Testis (tissue), 2 donors: Measurements from ENCODE around the gene RSAD1.

Source experiments
- POLR2A ChIP-seq: fragments of 450-650 bp; IDR thresholded peaks from one replicate; pipeline ENCODE4 v1.6.1; 2017; ENCODE audit warnings: antibody characterized with exemption, mild to moderate bottlenecking, moderate library complexity
- TF ChIP-seq, protein P1 (sequence below), 3 experiments: fragments of 450-650 bp in 2 of 3; fragments of 200-600 bp in 1 of 3; sonication (generic) in 1 of 3; IDR thresholded peaks; one replicate each; pipeline ENCODE4 v1.5.1; 2016 to 2019; ENCODE audit warnings: antibody characterized with exemption in 3 of 3, mild to moderate bottlenecking in 2 of 3, moderate library complexity in 1 of 3

DNA sequence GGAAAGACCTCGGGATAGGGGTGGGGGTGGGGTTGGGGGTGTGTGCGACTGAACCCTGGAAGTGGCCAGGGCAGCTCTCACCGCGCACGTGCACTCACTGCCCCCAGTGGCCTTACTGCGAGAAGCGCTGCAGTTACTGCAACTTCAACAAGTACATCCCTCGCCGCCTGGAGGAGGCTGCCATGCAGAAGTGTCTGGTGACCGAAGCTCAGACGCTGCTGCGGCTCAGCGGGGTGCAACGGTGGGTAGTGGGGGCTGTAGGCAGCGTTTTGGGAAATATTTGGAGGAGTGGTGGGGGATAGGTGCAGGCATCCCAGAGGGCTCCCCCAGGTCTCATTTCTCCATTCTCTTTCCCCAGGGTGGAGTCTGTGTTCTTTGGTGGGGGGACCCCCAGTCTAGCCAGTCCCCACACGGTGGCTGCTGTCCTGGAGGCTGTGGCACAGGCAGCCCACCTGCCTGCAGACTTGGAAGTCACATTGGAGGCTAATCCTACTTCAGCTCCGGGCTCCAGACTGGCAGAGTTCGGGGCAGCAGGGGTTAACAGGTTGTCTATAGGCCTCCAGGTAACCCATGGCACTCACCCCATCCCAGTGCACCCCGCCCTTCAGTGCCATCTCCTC is 972 bp downstream of the RSAD1 start:
- TF ChIP-seq, protein P1, sequence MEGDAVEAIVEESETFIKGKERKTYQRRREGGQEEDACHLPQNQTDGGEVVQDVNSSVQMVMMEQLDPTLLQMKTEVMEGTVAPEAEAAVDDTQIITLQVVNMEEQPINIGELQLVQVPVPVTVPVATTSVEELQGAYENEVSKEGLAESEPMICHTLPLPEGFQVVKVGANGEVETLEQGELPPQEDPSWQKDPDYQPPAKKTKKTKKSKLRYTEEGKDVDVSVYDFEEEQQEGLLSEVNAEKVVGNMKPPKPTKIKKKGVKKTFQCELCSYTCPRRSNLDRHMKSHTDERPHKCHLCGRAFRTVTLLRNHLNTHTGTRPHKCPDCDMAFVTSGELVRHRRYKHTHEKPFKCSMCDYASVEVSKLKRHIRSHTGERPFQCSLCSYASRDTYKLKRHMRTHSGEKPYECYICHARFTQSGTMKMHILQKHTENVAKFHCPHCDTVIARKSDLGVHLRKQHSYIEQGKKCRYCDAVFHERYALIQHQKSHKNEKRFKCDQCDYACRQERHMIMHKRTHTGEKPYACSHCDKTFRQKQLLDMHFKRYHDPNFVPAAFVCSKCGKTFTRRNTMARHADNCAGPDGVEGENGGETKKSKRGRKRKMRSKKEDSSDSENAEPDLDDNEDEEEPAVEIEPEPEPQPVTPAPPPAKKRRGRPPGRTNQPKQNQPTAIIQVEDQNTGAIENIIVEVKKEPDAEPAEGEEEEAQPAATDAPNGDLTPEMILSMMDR (IDR thresholded peaks at IDR 0.05) = peak; percentile 24 to 53 (median 42)
- no peak for TF ChIP-seq POLR2A
